ENCODE results near the gene CHST7. TPM values are rescaled to one million over a fixed set of nuclear protein-coding genes. Genes with fewer than 3 reads are reported as not detected.

The CHST7 gene
- total and polyA plus RNA-seq, 2 experiments from 2014 or later: 7.6 to 27.2 TPM

DNA sequence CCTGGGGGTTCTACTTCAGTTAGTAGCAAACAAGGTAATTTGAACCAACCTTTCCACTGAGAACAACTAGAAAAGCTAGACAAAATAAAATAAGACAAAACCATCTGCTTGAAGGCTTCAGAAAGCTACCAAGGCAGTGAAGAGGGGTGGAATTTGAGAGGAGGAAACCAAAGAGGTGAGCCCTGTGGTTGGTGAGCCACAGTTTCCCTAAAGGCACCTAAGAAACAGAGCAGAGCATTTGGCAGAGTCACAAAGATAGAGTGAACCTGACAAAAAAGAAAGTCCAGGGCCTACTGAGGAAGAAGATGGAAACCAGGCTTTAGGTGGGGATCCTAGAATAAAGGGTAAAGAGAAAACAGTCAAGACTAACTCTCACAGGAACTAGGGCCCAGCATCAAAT is 44.3 kb downstream of the CHST7 start:
- Mint-ChIP-seq H3K4me1 (peaks cover 14% of the 10 kb centered on the region), H3K9me3 (peaks cover 6% of the 10 kb centered on the region; the same call in 1 of the 3 replicates), H3K36me3 (ENCODE audit: low read depth) (peaks cover 48% of the 10 kb centered on the region), H3K4me3 (no peak overlapping the region), H3K27me3 (ENCODE audit: insufficient read depth, low read depth, poor library complexity) (peaks cover 3% of the 10 kb centered on the region), H3K27ac (no peak overlapping the region)
- no peak for ATAC-seq
- Histone ChIP-seq H3K27ac (ENCODE audit: low read depth) (no peak overlapping the region), H3K36me3 (ENCODE audit: insufficient read depth) (no peaks in the 10 kb centered on the region), H3K4me3 (no peak overlapping the region), H2AFZ (no peak overlapping the region), H3K79me2 (replicated peaks; ENCODE audit: insufficient read depth) (no peaks in the 10 kb centered on the region), H3K4me1 (ENCODE audit: insufficient read depth) (peaks cover 12% of the 10 kb centered on the region), H4K20me1 (replicated peaks; ENCODE audit: insufficient read depth) (no peaks in the 10 kb centered on the region), H3K9me2 (ENCODE audit: insufficient read depth) (no peaks in the 10 kb centered on the region), H3K4me2 (no peak overlapping the region), H3F3A (replicated peaks; ENCODE audit: low read depth) (no peaks in the 10 kb centered on the region), H3K27me3 (ENCODE audit: insufficient read depth) (no peaks in the 10 kb centered on the region)
- no peak for TF ChIP-seq ETS1 (IDR thresholded peaks at IDR 0.05)
- no peak for TF ChIP-seq CREB1 (CRISPR knock-in tag; IDR thresholded peaks at IDR 0.05; ENCODE audit: low read depth)
- no peak for TF ChIP-seq EZH2phosphoT487 (IDR thresholded peaks at IDR 0.05; ENCODE audit: unreplicated experiment)
- TF ChIP-seq, protein P1, sequence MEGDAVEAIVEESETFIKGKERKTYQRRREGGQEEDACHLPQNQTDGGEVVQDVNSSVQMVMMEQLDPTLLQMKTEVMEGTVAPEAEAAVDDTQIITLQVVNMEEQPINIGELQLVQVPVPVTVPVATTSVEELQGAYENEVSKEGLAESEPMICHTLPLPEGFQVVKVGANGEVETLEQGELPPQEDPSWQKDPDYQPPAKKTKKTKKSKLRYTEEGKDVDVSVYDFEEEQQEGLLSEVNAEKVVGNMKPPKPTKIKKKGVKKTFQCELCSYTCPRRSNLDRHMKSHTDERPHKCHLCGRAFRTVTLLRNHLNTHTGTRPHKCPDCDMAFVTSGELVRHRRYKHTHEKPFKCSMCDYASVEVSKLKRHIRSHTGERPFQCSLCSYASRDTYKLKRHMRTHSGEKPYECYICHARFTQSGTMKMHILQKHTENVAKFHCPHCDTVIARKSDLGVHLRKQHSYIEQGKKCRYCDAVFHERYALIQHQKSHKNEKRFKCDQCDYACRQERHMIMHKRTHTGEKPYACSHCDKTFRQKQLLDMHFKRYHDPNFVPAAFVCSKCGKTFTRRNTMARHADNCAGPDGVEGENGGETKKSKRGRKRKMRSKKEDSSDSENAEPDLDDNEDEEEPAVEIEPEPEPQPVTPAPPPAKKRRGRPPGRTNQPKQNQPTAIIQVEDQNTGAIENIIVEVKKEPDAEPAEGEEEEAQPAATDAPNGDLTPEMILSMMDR (conservative IDR thresholded peaks at IDR 0.05; ENCODE audit: low read depth in 2 of 2): no peak
- no peak for TF ChIP-seq EZH2 (IDR thresholded peaks at IDR 0.05; ENCODE audit: low read depth, unreplicated experiment)
- TF ChIP-seq, protein P2, sequence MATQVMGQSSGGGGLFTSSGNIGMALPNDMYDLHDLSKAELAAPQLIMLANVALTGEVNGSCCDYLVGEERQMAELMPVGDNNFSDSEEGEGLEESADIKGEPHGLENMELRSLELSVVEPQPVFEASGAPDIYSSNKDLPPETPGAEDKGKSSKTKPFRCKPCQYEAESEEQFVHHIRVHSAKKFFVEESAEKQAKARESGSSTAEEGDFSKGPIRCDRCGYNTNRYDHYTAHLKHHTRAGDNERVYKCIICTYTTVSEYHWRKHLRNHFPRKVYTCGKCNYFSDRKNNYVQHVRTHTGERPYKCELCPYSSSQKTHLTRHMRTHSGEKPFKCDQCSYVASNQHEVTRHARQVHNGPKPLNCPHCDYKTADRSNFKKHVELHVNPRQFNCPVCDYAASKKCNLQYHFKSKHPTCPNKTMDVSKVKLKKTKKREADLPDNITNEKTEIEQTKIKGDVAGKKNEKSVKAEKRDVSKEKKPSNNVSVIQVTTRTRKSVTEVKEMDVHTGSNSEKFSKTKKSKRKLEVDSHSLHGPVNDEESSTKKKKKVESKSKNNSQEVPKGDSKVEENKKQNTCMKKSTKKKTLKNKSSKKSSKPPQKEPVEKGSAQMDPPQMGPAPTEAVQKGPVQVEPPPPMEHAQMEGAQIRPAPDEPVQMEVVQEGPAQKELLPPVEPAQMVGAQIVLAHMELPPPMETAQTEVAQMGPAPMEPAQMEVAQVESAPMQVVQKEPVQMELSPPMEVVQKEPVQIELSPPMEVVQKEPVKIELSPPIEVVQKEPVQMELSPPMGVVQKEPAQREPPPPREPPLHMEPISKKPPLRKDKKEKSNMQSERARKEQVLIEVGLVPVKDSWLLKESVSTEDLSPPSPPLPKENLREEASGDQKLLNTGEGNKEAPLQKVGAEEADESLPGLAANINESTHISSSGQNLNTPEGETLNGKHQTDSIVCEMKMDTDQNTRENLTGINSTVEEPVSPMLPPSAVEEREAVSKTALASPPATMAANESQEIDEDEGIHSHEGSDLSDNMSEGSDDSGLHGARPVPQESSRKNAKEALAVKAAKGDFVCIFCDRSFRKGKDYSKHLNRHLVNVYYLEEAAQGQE (IDR thresholded peaks at IDR 0.05; ENCODE audit: unreplicated experiment): no peak
- TF ChIP-seq ZNF331 (CRISPR knock-in tag; IDR thresholded peaks at IDR 0.05; ENCODE audit: low read depth): no peak
- no peak for TF ChIP-seq ZNF114 (CRISPR knock-in tag; IDR thresholded peaks at IDR 0.05)
- TF ChIP-seq POLR2AphosphoS5 (IDR thresholded peaks at IDR 0.05; ENCODE audit: low read depth): no peak
- DNase-seq (ENCODE audit: low spot score): no peak

GRCh38 chrX:46618947-46619346 is 45.4 kb downstream of the CHST7 start:
- ATAC-seq: no peak
- no peaks in the 10 kb centered on the region for H3K9me2 ChIP-seq (ENCODE audit: insufficient read depth)
- no peak overlapping the region for H3K27ac ChIP-seq (ENCODE audit: low read depth)
- no peak overlapping the region for H2AFZ ChIP-seq
- DNase-seq (ENCODE audit: low spot score): no peak
- peaks cover 3% of the 10 kb centered on the region for H3K27me3 Mint-ChIP-seq (ENCODE audit: insufficient read depth, low read depth, poor library complexity)
- peaks cover 6% of the 10 kb centered on the region; the same call in 1 of the 3 replicates for H3K9me3 Mint-ChIP-seq
- peaks cover 45% of the 10 kb centered on the region for H3K36me3 Mint-ChIP-seq (ENCODE audit: low read depth)
- no peaks in the 10 kb centered on the region for H3F3A ChIP-seq (replicated peaks; ENCODE audit: low read depth)
- no peaks in the 10 kb centered on the region for H3K27me3 ChIP-seq (ENCODE audit: insufficient read depth)
- no peak overlapping the region for H3K4me2 ChIP-seq
- H3K4me1 Mint-ChIP-seq: peaks cover 20% of the 10 kb centered on the region
- H3K36me3 ChIP-seq (ENCODE audit: insufficient read depth): no peaks in the 10 kb centered on the region
- H3K4me3 ChIP-seq: no peak overlapping the region
- no peak overlapping the region for H3K4me3 Mint-ChIP-seq
- peaks cover 13% of the 10 kb centered on the region for H3K4me1 ChIP-seq (ENCODE audit: insufficient read depth)
- no peaks in the 10 kb centered on the region for H4K20me1 ChIP-seq (replicated peaks; ENCODE audit: insufficient read depth)
- no peak overlapping the region for H3K27ac Mint-ChIP-seq
- no peaks in the 10 kb centered on the region for H3K79me2 ChIP-seq (replicated peaks; ENCODE audit: insufficient read depth)
- TF ChIP-seq NANOG (IDR thresholded peaks at IDR 0.05; ENCODE audit: borderline replicate concordance): no peak
- TF ChIP-seq STAT1 (IDR thresholded peaks at IDR 0.05; ENCODE audit: unreplicated experiment): no peak
- TF ChIP-seq, protein P1 (conservative IDR thresholded peaks at IDR 0.05; ENCODE audit: low read depth in 2 of 2): no peak
- TF ChIP-seq ZNF331 (CRISPR knock-in tag; IDR thresholded peaks at IDR 0.05; ENCODE audit: low read depth): no peak
